GM12878 (cell line): ENCODE measurements around the gene DIRAS1. TPM values are rescaled to one million over a fixed set of nuclear protein-coding genes. Genes with fewer than 3 reads are reported as not detected.

Experiments used
- ELK1 ChIP-seq: IDR thresholded peaks from 2 replicates; pipeline ENCODE4 v1.6.1; 2012; ENCODE audit warnings: low read depth, low read length, improper control_type of control experiment
- PAX5 ChIP-seq: IDR thresholded peaks from 2 replicates; pipeline ENCODE4 v1.6.1; 2011; ENCODE audit warnings: low read depth, low read length, borderline replicate concordance
- ZNF687 ChIP-seq: fragments of 450-650 bp; IDR thresholded peaks from 2 replicates; pipeline ENCODE4 v1.6.1; 2017; ENCODE audit warnings: mild to moderate bottlenecking, moderate library complexity
- polyA plus RNA-seq, 11 experiments: library from polyadenylated mRNA; depleted of rRNA in 4 of 11; unstranded in 6 of 11; stranded (reverse) in 5 of 11; fragments of >200 nt; fragmentation: Nextera tagmentation in 4 of 11; fragmentation: Illumina TruSeq in 1 of 11; extraction: Ambion mirVana in 4 of 11; extraction: Trizol in 1 of 11; gene quantifications; 1 replicate in 1 of 11; 2 replicates in 10 of 11; pipeline versions ENCODE4 v1.2.1 to v1.2.3, GENCODE V29; 2011 to 2016; ENCODE audit warnings: inconsistent platforms in 2 of 11, missing spikeins in 2 of 11, low read depth in 1 of 11
- total RNA-seq, 4 experiments: library from RNA; depleted of rRNA in 3 of 4; stranded (reverse); fragments of >200 nt in 3 of 4; fragmentation: Illumina TruSeq in 1 of 4; extraction: Trizol in 1 of 4; gene quantifications; 2 replicates each; pipeline versions ENCODE4 v1.2.1 to v1.2.3, GENCODE V29; 2013 to 2021
- TF ChIP-seq, protein P1 (sequence below): fragments of 450-650 bp; IDR thresholded peaks from 2 replicates; pipeline ENCODE4 v1.6.1; 2017; ENCODE audit warnings: mild to moderate bottlenecking, moderate library complexity

The DIRAS1 gene
- total and polyA plus RNA-seq, 10 of the 15 experiments (the other 5 are each of a cell fraction or from before 2014, with no cell fraction given) = 0.04 to 0.18 (median 0.08) TPM; not detected in 3

DNA sequence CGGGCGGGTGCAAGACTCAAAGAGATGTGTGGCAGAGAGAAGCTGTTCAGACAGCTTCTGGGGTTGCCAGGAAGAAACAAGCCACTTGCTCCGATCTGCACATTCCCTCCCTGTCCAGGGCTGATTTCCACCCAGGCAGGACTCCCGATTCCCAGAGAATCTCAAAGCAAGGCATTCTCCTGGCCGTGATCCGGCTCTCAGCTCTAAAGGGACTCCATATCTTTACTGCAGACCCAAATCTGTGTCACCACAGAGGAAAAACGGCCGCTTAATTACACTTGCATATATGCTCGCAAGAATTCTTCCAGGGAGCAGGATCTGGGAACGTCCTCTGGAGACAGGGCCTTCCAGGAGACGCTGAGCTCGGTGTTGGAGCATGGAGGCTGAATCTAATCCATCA is 44.3 kb downstream of the DIRAS1 start (continued):
- TF ChIP-seq ELK1 (no peak), ZNF687 (no peak), PAX5 (no peak)
- TF ChIP-seq, protein P1, sequence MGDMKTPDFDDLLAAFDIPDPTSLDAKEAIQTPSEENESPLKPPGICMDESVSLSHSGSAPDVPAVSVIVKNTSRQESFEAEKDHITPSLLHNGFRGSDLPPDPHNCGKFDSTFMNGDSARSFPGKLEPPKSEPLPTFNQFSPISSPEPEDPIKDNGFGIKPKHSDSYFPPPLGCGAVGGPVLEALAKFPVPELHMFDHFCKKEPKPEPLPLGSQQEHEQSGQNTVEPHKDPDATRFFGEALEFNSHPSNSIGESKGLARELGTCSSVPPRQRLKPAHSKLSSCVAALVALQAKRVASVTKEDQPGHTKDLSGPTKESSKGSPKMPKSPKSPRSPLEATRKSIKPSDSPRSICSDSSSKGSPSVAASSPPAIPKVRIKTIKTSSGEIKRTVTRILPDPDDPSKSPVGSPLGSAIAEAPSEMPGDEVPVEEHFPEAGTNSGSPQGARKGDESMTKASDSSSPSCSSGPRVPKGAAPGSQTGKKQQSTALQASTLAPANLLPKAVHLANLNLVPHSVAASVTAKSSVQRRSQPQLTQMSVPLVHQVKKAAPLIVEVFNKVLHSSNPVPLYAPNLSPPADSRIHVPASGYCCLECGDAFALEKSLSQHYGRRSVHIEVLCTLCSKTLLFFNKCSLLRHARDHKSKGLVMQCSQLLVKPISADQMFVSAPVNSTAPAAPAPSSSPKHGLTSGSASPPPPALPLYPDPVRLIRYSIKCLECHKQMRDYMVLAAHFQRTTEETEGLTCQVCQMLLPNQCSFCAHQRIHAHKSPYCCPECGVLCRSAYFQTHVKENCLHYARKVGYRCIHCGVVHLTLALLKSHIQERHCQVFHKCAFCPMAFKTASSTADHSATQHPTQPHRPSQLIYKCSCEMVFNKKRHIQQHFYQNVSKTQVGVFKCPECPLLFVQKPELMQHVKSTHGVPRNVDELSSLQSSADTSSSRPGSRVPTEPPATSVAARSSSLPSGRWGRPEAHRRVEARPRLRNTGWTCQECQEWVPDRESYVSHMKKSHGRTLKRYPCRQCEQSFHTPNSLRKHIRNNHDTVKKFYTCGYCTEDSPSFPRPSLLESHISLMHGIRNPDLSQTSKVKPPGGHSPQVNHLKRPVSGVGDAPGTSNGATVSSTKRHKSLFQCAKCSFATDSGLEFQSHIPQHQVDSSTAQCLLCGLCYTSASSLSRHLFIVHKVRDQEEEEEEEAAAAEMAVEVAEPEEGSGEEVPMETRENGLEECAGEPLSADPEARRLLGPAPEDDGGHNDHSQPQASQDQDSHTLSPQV = no peak
